ENCODE measurements around the gene MAGEA2B. TPM values are rescaled to one million over a fixed set of nuclear protein-coding genes. Genes with fewer than 3 reads are reported as not detected.
"Not testable (repeated sequence)": the region's sequence is repeated elsewhere in the genome, so short reads cannot be mapped to it uniquely, and the experiment has no call there.

The MAGEA2B gene
- total RNA-seq, 1 donor from 2014 or later = 10.6 TPM

DNA sequence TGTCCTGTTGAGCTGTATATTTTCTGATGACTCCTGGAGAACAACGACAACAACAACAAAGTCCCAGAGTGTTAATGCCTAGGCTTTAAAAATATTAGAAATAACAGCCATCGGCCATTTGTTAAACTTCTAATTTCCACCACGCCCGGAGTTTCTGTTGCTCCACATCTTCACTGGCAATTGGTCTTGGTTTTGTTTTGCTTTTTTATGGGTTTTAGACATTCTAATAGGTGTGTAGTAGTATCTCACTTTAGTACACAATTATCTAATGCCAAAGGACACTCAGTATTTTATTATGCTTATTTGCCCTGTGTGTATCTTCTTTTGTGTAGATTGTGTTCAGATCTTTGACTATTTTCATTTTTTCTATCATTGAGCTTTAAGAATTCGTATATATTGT, 24.1 kb downstream of the MAGEA2B start:
- H3K27me3 Mint-ChIP-seq (ENCODE audit: unreplicated experiment) = no peaks in the 10 kb centered on the region
- no peaks in the 10 kb centered on the region for H3K36me3 Mint-ChIP-seq (ENCODE audit: unreplicated experiment)
- no peak overlapping the region for H3K27ac Mint-ChIP-seq (ENCODE audit: unreplicated experiment)
- TF ChIP-seq, protein P1, sequence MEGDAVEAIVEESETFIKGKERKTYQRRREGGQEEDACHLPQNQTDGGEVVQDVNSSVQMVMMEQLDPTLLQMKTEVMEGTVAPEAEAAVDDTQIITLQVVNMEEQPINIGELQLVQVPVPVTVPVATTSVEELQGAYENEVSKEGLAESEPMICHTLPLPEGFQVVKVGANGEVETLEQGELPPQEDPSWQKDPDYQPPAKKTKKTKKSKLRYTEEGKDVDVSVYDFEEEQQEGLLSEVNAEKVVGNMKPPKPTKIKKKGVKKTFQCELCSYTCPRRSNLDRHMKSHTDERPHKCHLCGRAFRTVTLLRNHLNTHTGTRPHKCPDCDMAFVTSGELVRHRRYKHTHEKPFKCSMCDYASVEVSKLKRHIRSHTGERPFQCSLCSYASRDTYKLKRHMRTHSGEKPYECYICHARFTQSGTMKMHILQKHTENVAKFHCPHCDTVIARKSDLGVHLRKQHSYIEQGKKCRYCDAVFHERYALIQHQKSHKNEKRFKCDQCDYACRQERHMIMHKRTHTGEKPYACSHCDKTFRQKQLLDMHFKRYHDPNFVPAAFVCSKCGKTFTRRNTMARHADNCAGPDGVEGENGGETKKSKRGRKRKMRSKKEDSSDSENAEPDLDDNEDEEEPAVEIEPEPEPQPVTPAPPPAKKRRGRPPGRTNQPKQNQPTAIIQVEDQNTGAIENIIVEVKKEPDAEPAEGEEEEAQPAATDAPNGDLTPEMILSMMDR (IDR thresholded peaks at IDR 0.05; ENCODE audit: partially characterized antibody, unreplicated experiment) = no peak
- DNase-seq = no peak
- peaks cover 1% of the 10 kb centered on the region for H3K9me3 Mint-ChIP-seq (ENCODE audit: unreplicated experiment)
- no peaks in the 10 kb centered on the region for H3K4me1 Mint-ChIP-seq (ENCODE audit: low read depth, unreplicated experiment)
- no peak overlapping the region for H3K4me3 Mint-ChIP-seq (ENCODE audit: unreplicated experiment)

DNA sequence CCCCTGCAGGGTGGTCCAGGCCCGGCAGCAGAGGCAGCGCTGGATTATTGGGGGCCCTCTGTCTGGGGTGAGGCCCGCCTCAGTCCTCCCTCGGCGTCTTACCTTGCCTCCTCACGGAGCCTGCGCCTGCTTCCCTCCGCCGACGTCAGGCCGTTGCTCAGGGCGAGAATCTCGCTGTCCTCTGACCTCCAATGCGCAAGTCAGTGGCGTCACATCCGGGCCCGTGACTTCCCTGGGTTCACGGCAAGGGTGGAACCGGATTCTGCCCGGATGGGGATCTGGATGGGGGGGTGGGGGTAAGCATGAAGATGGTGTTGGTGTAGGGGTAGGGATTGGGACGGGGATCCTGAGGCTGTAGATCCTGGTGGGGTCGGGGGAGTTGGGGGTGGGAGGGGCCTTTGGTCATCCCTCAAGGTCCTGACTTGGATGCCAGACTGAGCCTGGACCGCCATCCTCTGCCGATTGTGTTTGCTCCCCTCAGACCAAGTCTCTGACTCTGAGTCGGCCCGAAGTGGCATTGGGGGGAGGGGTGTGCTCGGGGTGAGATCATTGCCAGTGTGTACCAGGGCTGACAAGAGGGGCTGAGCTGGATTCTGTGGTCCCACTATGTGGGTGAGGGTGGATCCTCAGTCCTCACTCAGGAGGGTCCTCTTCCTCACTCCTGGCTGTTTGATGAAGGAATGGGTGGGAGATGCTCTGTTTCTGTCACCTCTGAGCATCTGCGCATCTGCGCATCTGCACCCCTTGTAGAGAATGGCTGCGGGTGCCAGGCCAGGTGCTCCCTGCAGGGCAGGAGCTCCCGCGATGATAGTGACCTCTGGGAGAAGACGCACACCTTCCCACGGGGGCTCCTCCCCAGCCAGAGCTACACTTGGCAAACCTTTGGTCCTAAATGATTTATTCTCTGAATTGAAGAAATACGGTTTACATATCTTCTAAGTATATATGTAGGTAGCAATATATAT, 39.5 kb downstream of the MAGEA2B start, which contains the start of gene MAGEA2:
MAGEA2 (minus strand) TSS at position 157 of the 965 bp plus-strand sequence. CDS start 2,479 bp downstream, outside the sequence.
- not testable (repeated sequence) for H3K27ac Mint-ChIP-seq (ENCODE audit: unreplicated experiment); DNase-seq; H3K4me1 Mint-ChIP-seq (ENCODE audit: low read depth, unreplicated experiment); H3K4me3 Mint-ChIP-seq (ENCODE audit: unreplicated experiment); H3K9me3 Mint-ChIP-seq (ENCODE audit: unreplicated experiment); H3K36me3 Mint-ChIP-seq (ENCODE audit: unreplicated experiment); H3K27me3 Mint-ChIP-seq (ENCODE audit: unreplicated experiment)

DNA sequence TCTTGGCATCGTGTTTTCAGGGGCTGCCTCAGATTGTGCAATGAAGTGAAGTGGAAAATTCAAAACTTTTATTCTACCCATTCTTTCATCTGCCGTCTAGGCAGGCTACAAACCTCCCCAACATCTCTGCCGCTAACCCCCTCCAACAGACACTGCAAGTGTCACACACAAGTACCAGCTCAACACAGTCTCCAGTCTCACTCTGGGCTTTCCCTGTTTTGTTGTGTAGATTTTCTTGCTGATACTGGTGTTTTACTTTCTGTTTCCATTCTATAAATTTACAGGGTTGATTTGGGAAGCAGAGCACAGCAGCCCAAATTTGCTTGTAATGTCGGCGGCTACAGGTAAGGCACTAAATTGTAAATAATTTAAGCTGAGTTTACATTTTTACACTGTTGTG, 40.4 kb downstream of the MAGEA2B start:
- H3K27ac Mint-ChIP-seq (ENCODE audit: unreplicated experiment); H3K36me3 Mint-ChIP-seq (ENCODE audit: unreplicated experiment); DNase-seq; H3K4me3 Mint-ChIP-seq (ENCODE audit: unreplicated experiment); H3K27me3 Mint-ChIP-seq (ENCODE audit: unreplicated experiment); H3K4me1 Mint-ChIP-seq (ENCODE audit: low read depth, unreplicated experiment); H3K9me3 Mint-ChIP-seq (ENCODE audit: unreplicated experiment): not testable (repeated sequence)

DNA sequence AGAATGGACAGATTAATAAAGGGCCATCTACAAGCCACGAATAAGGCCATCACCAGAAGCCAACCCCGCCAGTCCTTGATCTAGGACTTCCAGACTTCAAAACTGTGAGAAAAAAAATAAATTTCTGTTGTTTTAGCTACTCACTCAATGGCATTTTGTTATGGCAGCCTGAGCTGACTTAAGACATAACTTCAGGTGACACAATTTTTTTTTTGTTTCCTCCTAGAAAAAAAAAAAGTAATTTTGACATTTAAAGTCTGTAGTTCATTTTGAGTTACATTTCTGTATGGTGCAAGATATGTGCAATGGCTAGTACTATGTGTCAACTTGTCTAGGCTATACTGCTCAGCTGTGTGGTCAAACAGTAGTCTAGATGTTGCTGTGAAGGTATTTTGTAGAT, 44.5 kb downstream of the MAGEA2B start, which contains the start of gene CSAG3:
CSAG3 (plus strand) TSS at position 301 of the 400 bp plus-strand sequence.
- not testable (repeated sequence) for H3K27ac Mint-ChIP-seq (ENCODE audit: unreplicated experiment); H3K27me3 Mint-ChIP-seq (ENCODE audit: unreplicated experiment); H3K36me3 Mint-ChIP-seq (ENCODE audit: unreplicated experiment); H3K9me3 Mint-ChIP-seq (ENCODE audit: unreplicated experiment); H3K4me1 Mint-ChIP-seq (ENCODE audit: low read depth, unreplicated experiment); H3K4me3 Mint-ChIP-seq (ENCODE audit: unreplicated experiment); DNase-seq

DNA sequence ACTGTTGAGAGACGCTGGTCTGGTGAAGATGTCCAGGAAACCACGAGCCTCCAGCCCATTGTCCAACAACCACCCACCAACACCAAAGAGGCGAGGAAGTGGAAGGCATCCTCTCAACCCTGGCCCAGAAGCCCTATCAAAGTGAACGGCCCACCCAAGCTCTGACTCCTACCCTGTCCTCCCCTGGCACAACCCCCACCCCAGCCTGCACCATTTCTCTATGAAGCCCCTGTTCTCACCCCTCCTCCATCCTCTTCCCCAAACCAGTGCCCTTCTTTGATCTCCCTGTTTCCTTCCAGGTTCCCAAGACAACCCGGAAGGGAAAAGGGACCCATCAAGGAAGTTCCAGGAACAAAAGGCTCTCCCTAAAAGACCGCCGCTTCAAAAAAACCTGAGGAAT, 45.1 kb downstream of the MAGEA2B start:
- H3K4me1 Mint-ChIP-seq (ENCODE audit: low read depth, unreplicated experiment); H3K36me3 Mint-ChIP-seq (ENCODE audit: unreplicated experiment); H3K9me3 Mint-ChIP-seq (ENCODE audit: unreplicated experiment); DNase-seq; H3K4me3 Mint-ChIP-seq (ENCODE audit: unreplicated experiment); H3K27me3 Mint-ChIP-seq (ENCODE audit: unreplicated experiment); H3K27ac Mint-ChIP-seq (ENCODE audit: unreplicated experiment): not testable (repeated sequence)

DNA sequence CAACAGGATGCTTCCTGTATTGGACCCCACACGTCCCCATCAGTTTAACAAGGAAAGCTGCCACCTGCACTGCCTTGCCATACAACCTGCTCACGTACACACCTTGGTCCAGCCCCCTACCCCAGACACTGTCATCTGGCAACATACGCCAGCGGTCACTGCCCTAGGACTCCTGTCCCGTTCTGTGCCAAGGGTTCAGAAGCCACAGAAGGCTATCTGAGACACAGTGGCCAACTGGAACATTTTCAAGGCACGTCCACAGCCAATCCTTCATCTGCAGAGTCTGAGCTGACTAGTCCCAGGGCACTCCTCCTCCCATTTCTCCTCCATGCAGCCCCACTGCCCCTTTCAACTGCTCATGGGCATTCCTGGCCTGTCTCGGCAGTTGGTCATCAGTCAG, 47.2 kb downstream of the MAGEA2B start:
- not testable (repeated sequence) for H3K27ac Mint-ChIP-seq (ENCODE audit: unreplicated experiment); H3K4me3 Mint-ChIP-seq (ENCODE audit: unreplicated experiment); DNase-seq; H3K27me3 Mint-ChIP-seq (ENCODE audit: unreplicated experiment); H3K9me3 Mint-ChIP-seq (ENCODE audit: unreplicated experiment); H3K4me1 Mint-ChIP-seq (ENCODE audit: low read depth, unreplicated experiment); H3K36me3 Mint-ChIP-seq (ENCODE audit: unreplicated experiment)

DNA sequence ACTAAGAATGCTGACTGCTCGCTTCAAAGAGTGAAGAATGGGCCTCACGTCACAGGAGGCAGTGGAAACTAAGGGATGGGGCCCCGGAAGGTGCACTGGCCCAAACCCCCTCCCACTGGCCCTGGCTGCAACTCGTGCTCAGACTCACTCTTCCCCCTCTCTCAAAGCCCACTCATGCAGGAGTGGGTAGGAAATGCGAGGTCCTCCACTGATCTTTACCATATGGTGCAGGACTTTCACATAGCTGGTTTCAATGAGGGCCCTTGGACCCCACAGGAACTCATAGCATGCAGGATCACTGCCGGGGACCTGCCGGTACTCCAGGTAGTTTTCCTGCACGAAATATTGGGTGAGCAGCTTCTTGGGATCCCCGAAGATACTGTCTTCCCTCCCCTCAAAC, 52.1 kb downstream of the MAGEA2B start:
- not testable (repeated sequence) for H3K4me3 Mint-ChIP-seq (ENCODE audit: unreplicated experiment); H3K27me3 Mint-ChIP-seq (ENCODE audit: unreplicated experiment); DNase-seq; H3K36me3 Mint-ChIP-seq (ENCODE audit: unreplicated experiment); H3K4me1 Mint-ChIP-seq (ENCODE audit: low read depth, unreplicated experiment); H3K9me3 Mint-ChIP-seq (ENCODE audit: unreplicated experiment); H3K27ac Mint-ChIP-seq (ENCODE audit: unreplicated experiment)

Other genes with a start within 250 kb of the MAGEA2B start
- 2.6 TPM for gene GABRQ, start 76.7 kb upstream of the MAGEA2B start, total RNA-seq (ENCODE audit: unreplicated experiment)
- gene MAGEA3, start 15.8 kb upstream of the MAGEA2B start, total RNA-seq (ENCODE audit: unreplicated experiment) = not detected
- gene CSAG2, start 5.4 kb upstream of the MAGEA2B start, total RNA-seq (ENCODE audit: unreplicated experiment) = not detected
- gene CSAG1, start 19.1 kb downstream of the MAGEA2B start, total RNA-seq (ENCODE audit: unreplicated experiment) = 0.98 TPM
- gene MAGEA12, start 19.1 kb downstream of the MAGEA2B start, total RNA-seq (ENCODE audit: unreplicated experiment) = 1.1 TPM
- gene MAGEA2, start 39.2 kb downstream of the MAGEA2B start, total RNA-seq (ENCODE audit: unreplicated experiment) = 2.7 TPM
- 7.4 TPM for gene CSAG3, start 44.6 kb downstream of the MAGEA2B start, total RNA-seq (ENCODE audit: unreplicated experiment)
- 0.32 TPM for gene MAGEA6, start 55.1 kb downstream of the MAGEA2B start, total RNA-seq (ENCODE audit: unreplicated experiment)
- 23.6 TPM for gene CETN2, start 116.1 kb downstream of the MAGEA2B start, total RNA-seq (ENCODE audit: unreplicated experiment)
- 36.1 TPM for gene NSDHL, start 116.4 kb downstream of the MAGEA2B start, total RNA-seq (ENCODE audit: unreplicated experiment)
- gene ZNF185, start 183.4 kb downstream of the MAGEA2B start, total RNA-seq (ENCODE audit: unreplicated experiment) = 1.1 TPM

Data from glutamatergic neuron (in vitro differentiated cells).